ENCODE results near the gene SGSM1. TPM values are rescaled to one million over a fixed set of nuclear protein-coding genes. Genes with fewer than 3 reads are reported as not detected.
A peak's percentile ranks its signal among the peaks of the same experiment; 100 is the strongest.

The SGSM1 gene
- total RNA-seq, 1 experiment from 2014 or later = 5.1 TPM

- DNase-seq (ENCODE audit: low read depth, low spot score) (no peak), ATAC-seq (no peak)
- Histone ChIP-seq H3K27me3 (ENCODE audit: insufficient read depth, low read length) (no peaks in the 10 kb centered on the region), H3K79me2 (ENCODE audit: insufficient read depth, low read length) (no peaks in the 10 kb centered on the region), H3K4me1 (ENCODE audit: control insufficient read depth in 1 of 2, insufficient read depth in 2 of 2, low read length in 2 of 2) (peaks cover 3 to 16% of the 10 kb centered on the region in 2 experiments; a peak in 3 of 4 replicates), H3K9me3 (ENCODE audit: control insufficient read depth in 1 of 2, insufficient read depth in 1 of 2, low read depth in 1 of 2, low read length in 2 of 2) (no peaks in the 10 kb centered on the region), H2AFZ (ENCODE audit: low read depth, low read length, poor library complexity, severe bottlenecking) (no peak overlapping the region), H3K27ac (ENCODE audit: low read depth, low read length) (no peak overlapping the region), H4K20me1 (ENCODE audit: insufficient read depth) (no peaks in the 10 kb centered on the region), H3K36me3 (ENCODE audit: control insufficient read depth in 1 of 2, insufficient read depth in 2 of 2, low read length in 2 of 2) (no peaks in the 10 kb centered on the region), H3K9ac (ENCODE audit: low read length) (no peak overlapping the region), H3K9me2 (ENCODE audit: insufficient read depth) (no peaks in the 10 kb centered on the region), H3K4me2 (ENCODE audit: low read length) (peak overlapping the region; percentile 98), H3K4me3 (replicated peaks in 1 of 2; ENCODE audit: low read depth in 1 of 2, low read length in 2 of 2) (no peak overlapping the region)
- intact Hi-C loops (cut with micrococcal nuclease) = no loop called here
- TSS peak; percentile 38 for BruUV-seq (replicated peaks)
- CTCF ChIA-PET = interaction anchor here (1.3 kb wide), 1 partner anchor 35 kb away, joined by 5 read pairs; no protein-coding TSS in a partner anchor
- no peak for TF ChIP-seq ZFX (IDR thresholded peaks at IDR 0.05)
- no peak for TF ChIP-seq SP1 (IDR thresholded peaks at IDR 0.05; ENCODE audit: low read depth)
- TF ChIP-seq, protein P1, sequence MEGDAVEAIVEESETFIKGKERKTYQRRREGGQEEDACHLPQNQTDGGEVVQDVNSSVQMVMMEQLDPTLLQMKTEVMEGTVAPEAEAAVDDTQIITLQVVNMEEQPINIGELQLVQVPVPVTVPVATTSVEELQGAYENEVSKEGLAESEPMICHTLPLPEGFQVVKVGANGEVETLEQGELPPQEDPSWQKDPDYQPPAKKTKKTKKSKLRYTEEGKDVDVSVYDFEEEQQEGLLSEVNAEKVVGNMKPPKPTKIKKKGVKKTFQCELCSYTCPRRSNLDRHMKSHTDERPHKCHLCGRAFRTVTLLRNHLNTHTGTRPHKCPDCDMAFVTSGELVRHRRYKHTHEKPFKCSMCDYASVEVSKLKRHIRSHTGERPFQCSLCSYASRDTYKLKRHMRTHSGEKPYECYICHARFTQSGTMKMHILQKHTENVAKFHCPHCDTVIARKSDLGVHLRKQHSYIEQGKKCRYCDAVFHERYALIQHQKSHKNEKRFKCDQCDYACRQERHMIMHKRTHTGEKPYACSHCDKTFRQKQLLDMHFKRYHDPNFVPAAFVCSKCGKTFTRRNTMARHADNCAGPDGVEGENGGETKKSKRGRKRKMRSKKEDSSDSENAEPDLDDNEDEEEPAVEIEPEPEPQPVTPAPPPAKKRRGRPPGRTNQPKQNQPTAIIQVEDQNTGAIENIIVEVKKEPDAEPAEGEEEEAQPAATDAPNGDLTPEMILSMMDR (IDR thresholded peaks at IDR 0.05 in 2 of 3, conservative IDR thresholded peaks at IDR 0.05 in 1 of 3; ENCODE audit: borderline replicate concordance in 1 of 3, insufficient read depth in 1 of 3, low read depth in 2 of 3, low read length in 2 of 3) = no peak
- TF ChIP-seq JUND (IDR thresholded peaks at IDR 0.05) = no peak
- no peak for TF ChIP-seq EGR1 (IDR thresholded peaks at IDR 0.05; ENCODE audit: low read depth)
- TF ChIP-seq, protein P2, sequence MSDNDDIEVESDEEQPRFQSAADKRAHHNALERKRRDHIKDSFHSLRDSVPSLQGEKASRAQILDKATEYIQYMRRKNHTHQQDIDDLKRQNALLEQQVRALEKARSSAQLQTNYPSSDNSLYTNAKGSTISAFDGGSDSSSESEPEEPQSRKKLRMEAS (IDR thresholded peaks at IDR 0.05) = no peak
- no peak for TF ChIP-seq EZH2phosphoT487 (IDR thresholded peaks at IDR 0.05; ENCODE audit: borderline replicate concordance)
- RAD21 ChIA-PET (ENCODE audit: low non-redundant PET in 1 of 2, low total read pairs in 2 of 2, uncharacterized antibody in 2 of 2, unreplicated experiment in 2 of 2) = no interaction called here
- POLR2A ChIA-PET = no interaction called here
Observed at GRCh38 chr22:24807284-24807950, 1.4 kb downstream of the SGSM1 start.

DNA sequence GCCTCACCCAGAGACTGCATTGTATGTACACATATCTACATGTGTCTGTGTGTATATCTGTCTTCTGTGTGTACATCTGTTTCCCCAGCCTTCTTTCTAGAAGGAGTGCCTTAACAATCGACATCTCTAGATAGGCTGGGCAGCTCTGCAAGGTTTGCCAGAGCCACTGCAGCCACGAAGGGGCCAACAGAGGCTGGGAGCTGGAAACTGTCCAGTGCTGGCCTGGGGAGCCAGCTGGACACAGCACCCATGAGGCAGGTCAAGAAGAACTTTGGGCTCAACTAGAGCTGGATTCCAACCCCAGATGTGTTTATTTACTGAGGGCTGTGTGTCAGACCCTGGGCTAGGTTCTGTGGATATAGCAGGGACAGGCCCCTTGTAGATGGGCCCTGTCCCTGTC, 3.3 kb downstream of the SGSM1 start:
- CTCF ChIA-PET = interaction anchor here (0.6 to 1.3 kb wide), 2 partner anchors 37 to 216 kb away, joined by 4 read pairs; partner anchors contain the start of gene LRRC75B
- no peak for DNase-seq (ENCODE audit: low read depth, low spot score)
- intact Hi-C loops (cut with micrococcal nuclease) = no loop called here
- RAD21 ChIA-PET (ENCODE audit: low non-redundant PET in 1 of 2, low total read pairs in 2 of 2, uncharacterized antibody in 2 of 2, unreplicated experiment in 2 of 2) = no interaction called here
- H3K79me2 ChIP-seq (ENCODE audit: insufficient read depth, low read length) = no peaks in the 10 kb centered on the region
- ATAC-seq = no peak
- H4K20me1 ChIP-seq (ENCODE audit: insufficient read depth) = no peaks in the 10 kb centered on the region
- no peaks in the 10 kb centered on the region for H3K9me2 ChIP-seq (ENCODE audit: insufficient read depth)
- no peak overlapping the region for H3K27ac ChIP-seq (ENCODE audit: low read depth, low read length)
- no peak overlapping the region for H3K4me2 ChIP-seq (ENCODE audit: low read length)
- H2AFZ ChIP-seq (ENCODE audit: low read depth, low read length, poor library complexity, severe bottlenecking) = no peak overlapping the region
- no peaks in the 10 kb centered on the region for H3K36me3 ChIP-seq (ENCODE audit: control insufficient read depth in 1 of 2, insufficient read depth in 2 of 2, low read length in 2 of 2)
- no peaks in the 10 kb centered on the region for H3K9me3 ChIP-seq (ENCODE audit: control insufficient read depth in 1 of 2, insufficient read depth in 1 of 2, low read depth in 1 of 2, low read length in 2 of 2)
- no peak overlapping the region for H3K4me3 ChIP-seq (replicated peaks in 1 of 2; ENCODE audit: low read depth in 1 of 2, low read length in 2 of 2)
- BruUV-seq (replicated peaks) = no TSS peak
- H3K4me1 ChIP-seq (ENCODE audit: control insufficient read depth in 1 of 2, insufficient read depth in 2 of 2, low read length in 2 of 2) = peaks cover 3 to 13% of the 10 kb centered on the region in 2 experiments; a peak in 3 of 4 replicates
- H3K9ac ChIP-seq (ENCODE audit: low read length) = no peak overlapping the region
- TF ChIP-seq EZH2 (IDR thresholded peaks at IDR 0.05) (no peak), EGR1 (IDR thresholded peaks at IDR 0.05; ENCODE audit: low read depth) (no peak), ELF1 (IDR thresholded peaks at IDR 0.05; ENCODE audit: borderline replicate concordance, low read depth) (no peak), EZH2phosphoT487 (IDR thresholded peaks at IDR 0.05; ENCODE audit: borderline replicate concordance) (no peak), POLR2A (IDR thresholded peaks at IDR 0.05; ENCODE audit: borderline replicate concordance, extremely low read depth, insufficient read depth, insufficient read length) (no peak)
- POLR2A ChIA-PET = no interaction called here
- no peaks in the 10 kb centered on the region for H3K27me3 ChIP-seq (ENCODE audit: insufficient read depth, low read length)
